HG03520 (cell line): ENCODE measurements around the gene TP53RK.

Source experiments
- ATAC-seq: cut with Tn5 transposase; IDR thresholded peaks from one replicate; pipeline ENCODE4 v1.9.1; 2021; ENCODE audit warnings: mild to moderate bottlenecking, moderate library complexity; ENCODE audit not compliant: unreplicated experiment

Gene TP53RK

GRCh38 chr20:46640536-46641311 is 48.5 kb downstream of the TP53RK start:
- ATAC-seq: no peak

GRCh38 chr20:46640044-46640443 is 49.2 kb downstream of the TP53RK start:
- ATAC-seq: no peak

GRCh38 chr20:46639587-46639986 is 49.7 kb downstream of the TP53RK start:
- ATAC-seq: no peak

- no peak for ATAC-seq
Observed at GRCh38 chr20:46638898-46639274, 50.4 kb downstream of the TP53RK start.

- no peak for ATAC-seq
Observed at GRCh38 chr20:46638134-46638897, 50.9 kb downstream of the TP53RK start.

- no peak for ATAC-seq
Observed at GRCh38 chr20:46637427-46638133, 51.7 kb downstream of the TP53RK start.

- ATAC-seq: no peak
Observed at GRCh38 chr20:46637020-46637419, 52.2 kb downstream of the TP53RK start.

- ATAC-seq: no peak
Observed at GRCh38 chr20:46636514-46636913, 52.7 kb downstream of the TP53RK start.

- ATAC-seq: no peak
Observed at GRCh38 chr20:46635514-46636136, 53.6 kb downstream of the TP53RK start.

GRCh38 chr20:46634528-46634927 is 54.7 kb downstream of the TP53RK start:
- no peak for ATAC-seq
